ENCODE data around the gene MRPS7.
"Not testable (repeated sequence)": the region's sequence is repeated elsewhere in the genome, so short reads cannot be mapped to it uniquely, and the experiment has no call there.

MRPS7 gene

DNA sequence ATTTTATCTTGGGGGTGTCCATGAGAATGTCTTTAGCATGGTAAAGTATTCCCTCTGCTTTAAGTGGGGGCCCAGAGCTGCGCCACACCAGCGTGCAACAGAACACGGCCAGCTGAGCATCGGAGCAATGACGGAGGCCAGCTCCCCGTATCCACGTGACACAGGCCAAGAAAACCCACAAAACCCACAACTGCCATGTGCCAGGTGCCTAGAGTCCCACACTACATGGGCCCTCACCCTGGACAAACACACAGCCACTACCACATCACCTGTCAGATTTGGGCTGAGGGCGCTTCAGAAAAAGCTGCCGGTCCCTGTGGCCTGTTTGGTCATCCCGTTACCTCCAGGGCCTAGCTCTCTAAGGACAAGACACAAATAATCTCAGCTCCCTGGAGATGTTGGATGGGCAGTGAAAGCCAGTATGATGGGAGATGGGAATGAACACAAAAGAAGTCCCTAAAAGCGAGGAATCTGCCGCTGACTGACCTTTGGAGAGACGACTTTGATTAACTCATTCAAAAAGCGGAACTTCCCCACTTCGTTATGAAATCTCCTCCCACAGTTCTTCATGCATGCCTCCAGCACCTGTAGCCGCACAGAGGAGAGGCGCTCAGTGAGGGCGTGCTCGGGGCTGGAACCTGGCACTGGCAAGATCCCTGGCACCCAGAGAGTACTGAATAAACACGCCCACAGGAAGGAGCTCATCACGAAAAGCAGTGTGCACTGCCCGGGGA lies 17.4 kb upstream of the MRPS7 start:
- DNase-seq, result no peak

DNA sequence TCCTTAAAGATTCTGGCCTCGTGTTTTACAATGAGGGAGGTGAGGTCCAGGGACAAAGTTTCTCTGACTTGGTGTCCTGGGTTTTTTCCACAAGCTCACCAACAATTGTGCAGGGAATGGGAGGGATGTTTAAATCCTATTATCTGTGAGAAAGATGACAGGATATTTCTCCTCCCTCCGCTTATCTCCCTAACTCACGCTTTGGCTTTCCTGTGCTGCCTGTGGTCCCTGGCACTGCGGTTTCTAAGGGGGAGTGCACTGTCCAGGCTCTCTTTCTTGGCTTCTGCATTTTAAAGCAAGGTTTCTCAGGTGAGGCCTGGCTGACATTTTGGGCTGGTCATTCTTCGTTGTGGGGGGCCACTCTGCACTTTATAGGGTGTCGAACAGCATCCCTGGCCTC lies 16.7 kb upstream of the MRPS7 start:
- DNase-seq, result no peak

DNA sequence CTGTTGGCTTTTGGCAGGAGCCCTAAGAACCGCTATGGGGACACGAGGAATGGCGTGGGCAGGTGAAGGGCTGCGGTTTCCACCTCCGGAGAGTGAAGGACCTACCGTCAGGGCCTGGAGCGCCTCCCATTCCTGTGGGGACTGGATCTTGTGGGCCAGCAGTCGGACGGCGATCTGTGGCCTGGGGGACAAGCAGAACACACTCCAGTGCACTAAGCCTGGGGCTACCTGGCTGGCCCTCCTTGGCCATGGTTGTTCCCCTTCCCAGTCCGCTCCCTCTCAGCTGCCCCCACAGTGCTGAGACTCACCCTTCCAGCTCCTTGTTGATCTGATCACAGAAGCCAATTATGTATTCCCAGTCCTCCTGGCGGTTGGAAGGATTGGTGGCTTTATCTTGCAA lies 15.3 kb upstream of the MRPS7 start:
- no peak for DNase-seq

DNA sequence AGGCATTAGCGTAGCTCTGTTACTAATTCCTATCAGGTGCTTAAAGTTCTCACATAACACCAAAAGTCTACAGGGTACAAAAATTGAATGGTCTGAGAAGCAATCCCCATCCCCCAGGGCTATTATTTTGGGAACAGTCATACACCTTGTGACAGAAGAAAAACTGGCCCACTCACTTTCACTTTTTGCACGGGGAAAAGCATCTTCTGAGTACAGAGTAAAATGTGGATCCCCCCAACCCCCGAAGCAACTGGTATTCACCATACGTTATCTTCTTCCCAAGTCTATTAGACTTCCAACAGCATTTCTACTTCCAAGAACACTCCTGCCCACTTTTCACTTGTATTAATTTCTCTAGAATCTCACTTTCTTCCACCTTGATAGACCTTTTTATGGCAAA lies 12.1 kb upstream of the MRPS7 start:
- no peak for DNase-seq

DNA sequence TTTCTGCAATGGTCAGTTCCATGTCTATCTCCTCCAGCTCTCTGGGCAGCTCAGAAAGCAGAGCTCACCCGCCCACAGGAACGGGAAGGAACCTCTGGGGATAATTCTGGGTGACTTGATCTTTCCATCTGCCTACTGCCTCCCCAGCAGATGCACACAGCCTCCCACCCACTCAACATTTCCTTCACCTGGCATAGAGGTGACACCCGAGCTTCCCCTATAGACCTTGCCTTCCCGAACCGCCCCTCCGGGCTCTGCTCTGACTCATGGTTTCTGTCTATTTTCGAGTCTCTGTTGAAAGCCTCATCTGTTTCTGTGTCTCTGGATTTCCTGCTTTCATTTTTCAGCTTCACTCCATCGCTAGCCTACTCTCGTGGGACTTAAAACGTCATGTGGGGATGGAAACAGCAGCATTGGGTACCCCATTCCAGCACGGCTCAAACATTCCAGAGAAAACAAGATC lies 11.6 kb upstream of the MRPS7 start:
- peak in 1 of 2 donors; percentile 75 for DNase-seq

DNA sequence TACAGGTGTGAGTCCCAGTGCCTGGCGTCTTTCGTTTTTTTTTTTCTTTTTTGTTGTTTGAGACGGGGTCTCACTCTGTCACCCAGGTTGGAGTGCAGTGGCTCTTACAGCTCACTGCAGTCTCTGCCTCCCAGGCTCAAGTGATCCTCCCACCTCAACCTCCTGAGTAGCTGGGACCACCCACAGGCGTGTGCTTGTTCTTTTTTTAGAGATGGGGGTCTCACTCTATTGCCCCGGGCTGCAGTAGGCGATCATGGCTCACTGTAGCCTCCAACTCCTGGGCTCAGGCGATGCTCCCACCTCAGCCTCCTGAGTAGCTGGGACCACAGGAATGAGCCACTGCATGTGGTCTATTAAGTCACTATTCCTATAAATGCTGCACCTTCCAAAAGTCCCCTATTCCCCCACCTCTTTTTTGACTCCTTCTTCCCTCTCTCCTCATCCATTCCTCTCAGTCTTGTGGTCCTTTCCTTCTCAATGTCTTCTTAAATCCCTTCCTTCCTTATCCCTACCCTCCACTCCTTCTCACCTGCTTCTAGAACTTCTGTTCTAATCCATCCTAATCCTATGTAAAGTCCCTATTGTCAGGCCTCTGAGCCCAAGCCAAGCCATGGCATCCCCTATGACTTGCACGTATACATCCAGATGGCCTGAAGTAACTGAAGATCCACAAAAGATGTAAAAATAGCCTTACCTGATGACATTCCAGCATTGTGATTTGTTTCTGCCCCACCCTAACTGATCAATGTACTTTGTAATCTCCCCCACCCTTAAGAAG lies 9.5 kb upstream of the MRPS7 start:
- DNase-seq, result no peak

DNA sequence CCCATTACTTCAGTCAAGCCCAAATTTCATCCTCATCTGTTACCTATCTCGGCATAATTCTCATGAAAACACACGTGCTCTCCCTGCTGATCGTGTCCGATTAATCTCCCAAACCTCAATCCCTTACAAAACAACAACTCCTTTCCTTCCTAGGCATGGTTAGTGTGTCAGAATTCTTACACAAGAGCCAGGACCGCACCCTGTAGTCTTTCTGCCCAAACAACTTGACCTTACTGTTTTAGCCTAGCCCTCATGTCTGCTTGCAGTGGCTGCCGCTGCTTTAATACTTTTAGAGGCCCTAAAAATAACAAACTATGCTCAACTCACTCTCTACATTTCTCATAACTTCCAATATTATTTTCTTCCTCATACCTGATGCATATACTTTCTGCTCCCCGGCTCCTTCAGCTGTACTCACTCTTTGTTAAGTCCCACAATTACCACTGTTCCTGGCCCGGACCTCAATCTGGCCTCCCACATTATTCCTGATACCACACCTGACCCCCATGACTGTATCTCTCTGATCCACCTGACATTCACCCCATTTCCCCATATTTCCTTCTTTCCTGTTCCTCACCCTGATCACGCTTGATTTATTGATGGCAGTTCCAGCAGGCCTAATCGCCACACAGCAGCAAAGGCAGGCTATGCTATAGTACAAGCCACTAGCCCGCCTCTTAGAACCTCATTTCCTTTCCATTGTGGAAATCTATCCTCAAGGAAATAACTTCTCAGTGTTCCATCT lies 5.6 kb upstream of the MRPS7 start:
- DNase-seq, result not testable (repeated sequence)

DNA sequence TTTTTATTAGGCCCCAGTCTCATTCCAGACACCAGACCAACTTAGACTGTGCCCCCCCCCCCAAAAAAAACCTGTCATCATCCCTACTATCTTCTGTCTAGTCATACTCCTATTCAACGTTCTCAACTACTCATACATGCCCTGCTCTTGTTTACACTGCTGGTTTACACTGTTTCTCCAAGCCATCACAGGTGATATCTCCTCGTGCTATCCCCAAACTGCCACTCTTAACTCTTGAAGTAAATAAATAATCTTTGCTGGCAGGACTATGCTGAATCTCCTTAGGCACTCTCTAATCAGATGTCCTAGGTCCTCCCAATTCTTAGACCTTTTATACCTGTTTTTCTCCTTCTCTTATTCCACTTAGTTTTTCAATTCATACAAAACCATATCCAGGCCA lies 4.5 kb upstream of the MRPS7 start:
- not testable (repeated sequence) for DNase-seq

DNA sequence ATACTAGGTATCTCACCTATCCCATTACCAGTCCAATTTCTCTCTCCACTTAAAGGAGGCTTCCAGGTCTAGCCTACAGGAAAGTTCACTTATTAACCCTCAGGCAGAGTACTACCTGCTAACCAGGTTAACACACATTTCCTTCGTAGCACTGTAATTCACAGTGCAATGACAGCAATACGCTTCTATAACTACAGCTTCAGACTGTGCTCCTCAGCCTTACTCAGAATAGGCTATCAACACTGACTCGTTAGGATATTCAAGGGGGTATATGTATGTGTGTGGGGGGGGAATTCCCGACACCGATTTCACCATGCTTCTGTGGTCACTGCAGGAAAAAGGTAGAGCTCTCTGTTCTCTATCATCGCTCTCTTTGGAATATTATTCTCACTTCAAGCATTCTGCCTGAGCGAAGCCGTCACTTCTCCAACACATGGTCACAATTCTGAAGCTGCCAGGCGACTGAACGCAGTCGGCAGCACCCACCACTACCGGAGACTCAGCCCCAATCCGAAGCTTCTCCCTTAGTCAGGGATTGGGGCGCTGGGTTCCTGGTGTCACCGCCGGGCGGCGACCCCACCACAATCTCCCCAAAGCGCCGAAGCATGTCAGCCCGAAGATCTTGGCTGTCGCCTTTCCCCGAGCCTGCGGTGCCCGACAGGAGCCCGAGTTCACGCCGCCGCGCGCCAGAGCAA lies 891 bp upstream of the MRPS7 start:
- DNase-seq, result peak in 1 of 2 donors; percentile 23

DNA sequence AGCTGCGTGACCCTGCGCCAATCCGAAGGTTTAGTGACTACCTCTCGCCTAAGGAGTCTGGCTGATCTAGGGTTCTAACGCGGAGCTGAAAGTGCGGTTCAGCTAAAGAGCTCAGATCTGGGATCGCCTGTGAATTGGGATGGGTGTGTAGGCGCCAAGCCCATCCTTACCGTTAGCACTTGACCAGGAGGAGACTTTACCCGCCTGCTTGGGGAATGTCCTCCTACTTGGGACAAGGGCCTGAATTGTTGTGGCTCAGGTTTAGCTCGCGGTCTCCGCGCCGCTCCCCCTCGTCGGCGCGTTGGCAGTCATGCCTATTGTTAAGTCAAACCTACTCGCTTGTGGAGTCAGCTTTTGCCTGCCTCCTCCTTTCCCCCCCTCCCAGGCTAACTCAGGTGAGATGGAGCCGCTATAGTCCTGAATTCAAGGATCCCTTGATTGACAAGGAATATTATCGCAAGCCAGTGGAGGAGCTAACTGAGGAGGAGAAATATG lies 480 bp downstream of the MRPS7 start:
- DNase-seq, result no peak

DNA sequence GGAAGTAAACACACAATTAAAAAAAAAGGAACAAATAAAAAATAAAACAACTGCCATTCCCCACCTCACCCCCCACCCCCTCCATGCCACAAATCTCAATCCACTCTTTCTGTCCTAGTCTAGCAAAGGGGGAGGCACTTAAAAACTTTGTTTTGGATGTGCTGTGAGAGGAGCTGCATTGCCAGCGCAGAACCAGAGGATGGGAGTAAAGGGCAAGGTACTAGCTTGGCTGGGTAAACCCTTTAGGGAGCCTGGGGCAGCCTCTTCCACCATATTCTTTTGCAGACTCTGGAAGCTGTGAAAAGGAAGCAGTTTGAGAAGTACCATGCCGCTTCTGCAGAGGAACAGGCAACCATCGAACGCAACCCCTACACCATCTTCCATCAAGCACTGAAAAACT lies 1.4 kb downstream of the MRPS7 start:
- no peak for DNase-seq

DNA sequence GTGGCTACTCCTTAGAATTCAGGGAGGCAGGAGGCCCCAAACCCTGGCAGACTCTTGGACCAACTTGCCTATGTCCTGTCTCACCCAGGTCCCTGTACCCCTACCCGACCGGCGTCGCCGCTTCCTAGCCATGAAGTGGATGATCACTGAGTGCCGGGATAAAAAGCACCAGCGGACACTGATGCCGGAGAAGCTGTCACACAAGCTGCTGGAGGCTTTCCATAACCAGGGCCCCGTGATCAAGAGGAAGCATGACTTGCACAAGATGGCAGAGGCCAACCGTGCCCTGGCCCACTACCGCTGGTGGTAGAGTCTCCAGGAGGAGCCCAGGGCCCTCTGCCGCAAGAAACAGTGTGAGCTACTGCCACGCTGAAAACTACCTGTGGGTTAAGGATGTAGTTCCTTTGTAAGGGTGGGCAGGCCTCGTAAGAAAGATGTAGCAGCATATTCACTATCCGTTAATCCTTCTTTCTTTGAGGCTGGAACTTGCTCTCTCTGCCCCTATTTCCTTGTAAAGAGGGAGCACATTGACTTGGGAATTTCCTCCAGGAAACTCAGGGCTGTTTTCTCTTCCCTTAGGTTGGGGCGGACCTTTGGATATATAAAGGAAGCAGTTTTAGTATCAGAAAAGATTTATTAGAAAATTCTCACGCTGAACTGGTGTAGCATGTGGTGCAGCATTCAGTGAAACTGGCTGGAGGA lies 4.1 kb downstream of the MRPS7 start:
- DNase-seq, result no peak

DNA sequence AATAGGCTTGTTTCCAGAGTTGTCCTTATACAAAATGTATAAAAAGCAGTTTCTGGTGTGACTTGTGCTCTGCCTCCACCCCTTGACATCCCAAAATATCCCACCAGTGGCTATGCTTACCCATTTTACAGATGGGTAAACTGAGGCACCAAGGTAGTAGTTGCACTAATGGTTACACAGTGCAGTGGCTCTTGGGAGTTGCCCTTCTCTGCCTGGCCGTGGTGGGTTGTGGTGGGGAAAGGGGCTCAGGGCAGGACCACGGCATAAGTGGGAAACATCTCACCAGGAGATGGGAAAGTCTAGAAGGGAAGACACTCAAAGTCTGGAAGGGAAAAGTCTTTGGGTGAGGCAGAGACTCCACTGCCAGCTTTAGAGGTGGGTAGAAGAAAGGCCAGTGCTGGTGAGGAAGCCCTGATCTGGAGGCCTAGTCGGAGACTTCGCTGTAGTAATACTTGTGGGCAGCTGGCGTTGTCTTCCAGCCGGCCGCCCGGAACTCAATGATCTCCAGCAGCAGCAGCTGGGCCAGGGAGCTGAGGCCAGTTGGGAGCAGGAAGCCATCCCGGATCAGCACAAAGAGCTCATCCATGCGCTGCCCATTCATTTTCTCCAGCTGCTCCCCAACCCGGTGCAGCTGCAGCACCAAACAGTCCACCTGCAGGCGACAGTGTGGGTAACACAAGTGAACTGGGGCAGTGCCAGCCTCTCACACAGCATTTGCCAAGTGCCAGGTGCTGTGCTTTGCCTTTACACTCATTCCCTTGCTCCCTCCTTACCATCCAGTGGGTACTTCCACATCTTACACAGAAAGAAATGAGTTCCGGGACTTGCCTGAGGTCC lies 4.9 kb downstream of the MRPS7 start:
- DNase-seq, result no peak

DNA sequence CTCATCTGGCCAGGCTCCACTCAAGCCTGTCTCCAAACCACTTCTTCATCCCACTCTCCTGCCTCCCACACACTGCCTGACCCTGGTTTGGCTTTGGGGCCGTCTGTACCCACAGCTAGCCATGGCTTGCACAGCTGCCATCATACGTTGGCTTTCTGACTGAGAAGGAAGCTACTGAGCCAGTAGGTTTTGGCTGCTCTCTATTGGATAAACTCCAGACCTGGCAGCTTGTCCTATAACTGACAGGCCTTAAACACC lies 5.4 kb downstream of the MRPS7 start:
- no peak for DNase-seq

DNA sequence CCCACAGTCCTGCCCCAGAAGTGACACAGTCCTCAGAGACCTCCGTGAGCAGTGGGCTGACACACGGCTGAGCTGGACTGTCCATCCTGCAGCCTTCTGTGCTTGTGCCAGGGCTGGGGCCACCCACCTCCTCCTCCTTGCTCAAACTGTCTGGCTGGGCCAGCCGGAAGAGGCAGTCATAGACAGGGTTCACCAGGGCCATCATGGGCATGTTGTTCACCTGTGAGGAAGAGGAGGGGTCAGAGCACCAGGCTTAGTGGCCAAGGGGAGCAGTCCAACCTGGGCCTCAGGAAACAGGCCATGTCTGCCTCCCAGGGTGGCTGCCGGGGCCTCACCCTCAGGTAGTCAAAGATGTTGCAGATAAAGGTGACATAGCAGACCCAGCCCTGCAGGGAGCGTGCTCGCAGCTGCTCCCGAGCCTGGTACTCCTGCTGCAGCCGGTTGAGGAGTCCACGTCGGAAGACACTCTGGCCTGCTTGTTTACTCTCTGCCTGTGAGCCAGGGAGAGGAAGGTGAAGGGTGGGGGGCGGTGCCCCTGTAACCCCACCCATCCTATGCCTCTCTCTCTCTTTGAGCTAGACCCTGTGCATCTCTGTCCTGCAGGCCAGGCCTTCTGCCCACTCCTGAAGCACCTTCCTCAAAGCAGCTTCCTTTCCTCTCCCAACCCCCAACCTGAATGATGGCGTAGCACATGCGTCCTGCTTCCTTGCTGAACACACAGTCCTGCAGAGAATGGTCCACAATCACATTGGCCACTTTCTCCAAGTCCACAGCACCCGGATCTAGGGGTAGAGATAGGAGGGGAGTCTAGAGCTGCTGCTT lies 5.9 kb downstream of the MRPS7 start:
- no peak for DNase-seq

DNA sequence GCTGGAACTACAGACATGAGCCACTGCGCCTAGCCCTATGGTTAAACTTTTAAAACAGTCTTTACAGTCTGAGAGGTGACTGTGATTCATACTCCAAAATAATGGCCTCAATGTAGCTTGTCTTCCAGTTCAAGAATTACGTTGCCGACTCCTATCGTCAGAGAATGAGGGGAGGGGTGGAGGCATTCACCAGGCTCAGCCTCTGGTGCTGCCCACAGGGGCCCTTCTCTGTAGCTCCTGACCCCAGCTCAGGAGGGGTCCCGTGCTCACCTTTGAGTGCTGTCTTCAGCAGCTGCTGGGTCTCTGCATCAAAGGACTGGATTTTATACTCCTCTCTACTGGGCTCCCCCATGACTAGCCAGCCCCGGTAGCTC lies 8.2 kb downstream of the MRPS7 start:
- DNase-seq, result no peak

DNA sequence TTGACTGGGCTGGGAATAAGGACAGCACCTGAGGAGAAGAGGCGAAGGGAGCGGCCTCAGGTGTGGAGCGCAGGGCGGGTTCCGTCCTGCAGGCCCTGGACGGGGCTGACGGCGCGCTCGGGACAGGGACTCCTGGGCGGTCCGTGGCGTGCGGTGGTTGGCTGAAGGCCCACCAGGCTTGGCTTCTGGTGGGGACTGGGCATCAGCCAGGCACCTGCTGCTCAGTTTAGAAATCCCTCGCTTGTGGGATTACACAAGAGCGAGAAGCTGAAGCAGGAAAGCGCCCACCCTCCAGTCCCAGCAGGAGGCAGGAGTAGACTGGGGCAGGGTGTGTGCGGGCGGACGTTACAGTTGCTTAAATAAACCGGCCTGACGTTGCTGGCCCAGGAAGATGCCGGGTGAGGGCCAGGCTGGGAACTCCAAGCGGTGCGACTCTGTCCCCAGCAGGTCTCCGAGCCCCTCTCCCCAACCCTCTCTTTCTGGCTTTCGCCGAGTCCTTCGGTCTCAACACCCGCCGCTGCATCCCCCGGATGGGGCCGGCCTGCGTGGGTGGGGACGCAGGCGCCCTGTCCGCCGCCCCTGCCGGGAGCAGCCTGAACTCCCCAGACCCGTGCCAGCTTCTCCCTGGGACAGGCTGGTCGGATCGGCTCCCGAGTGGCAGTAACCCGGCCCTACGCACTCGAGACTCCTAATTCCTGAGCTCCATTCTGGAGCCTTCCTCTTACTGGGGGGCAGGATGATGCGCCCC lies 8.7 kb downstream of the MRPS7 start:
- peak; percentile 60 to 68 for DNase-seq

DNA sequence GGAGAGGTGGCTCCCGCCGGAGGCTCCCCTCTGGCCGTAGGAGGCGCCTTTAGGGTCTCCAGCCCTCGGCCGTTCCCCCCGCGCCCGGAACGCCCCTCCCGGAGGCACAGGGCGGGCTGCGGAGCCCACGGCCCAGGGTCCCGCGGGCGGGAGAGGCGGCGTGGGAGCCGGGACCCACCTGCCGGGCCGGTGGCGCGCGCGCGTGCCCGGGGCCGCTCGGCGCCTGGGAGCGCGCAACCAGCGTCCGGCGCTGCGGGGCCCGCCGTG lies 9.2 kb downstream of the MRPS7 start, which contains the start of gene MIF4GD:
TSS of gene MIF4GD (minus strand) at position 266 of the 267 bp plus-strand sequence. CDS start 1,036 bp downstream, outside the sequence.
- DNase-seq, result no peak

DNA sequence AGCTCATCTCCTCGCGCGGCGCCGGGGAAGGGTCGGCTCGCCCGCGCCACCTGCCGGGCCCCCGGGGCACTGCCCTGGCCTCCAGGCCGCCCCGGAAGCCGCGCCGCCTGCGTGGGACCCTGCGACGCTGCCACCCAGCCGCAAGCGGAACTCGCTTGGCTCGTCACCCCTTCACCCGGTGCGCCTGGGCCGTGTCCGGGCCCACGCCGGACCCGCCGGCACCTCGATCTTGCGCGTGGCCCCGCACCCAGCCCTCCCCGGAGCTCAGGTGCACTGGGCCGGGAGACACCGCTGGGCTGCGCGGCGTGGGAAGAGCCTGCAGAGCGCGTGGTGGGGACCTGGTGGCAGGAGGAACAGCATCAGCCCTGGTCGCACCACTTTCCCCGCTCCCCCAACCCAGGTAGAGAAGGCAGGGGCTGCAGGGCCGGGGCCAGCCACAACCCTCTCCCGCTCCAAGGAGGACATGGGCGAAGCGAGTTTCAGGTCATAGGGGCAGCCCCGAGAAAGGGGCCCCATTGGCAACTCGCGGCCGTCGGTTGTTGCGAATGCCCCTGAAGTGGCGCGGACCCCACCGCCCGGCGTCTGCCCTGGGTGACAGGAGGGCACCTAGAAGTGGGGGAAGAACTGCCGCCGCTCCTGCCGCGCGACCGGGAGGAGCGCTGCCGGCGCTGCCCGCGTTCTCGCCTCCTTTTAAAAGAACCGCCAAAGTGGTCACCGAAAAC lies 9.7 kb downstream of the MRPS7 start:
- DNase-seq, result peak; percentile 37 to 68
